ENCODE measurements around the gene RPL13. TPM values are rescaled to one million over a fixed set of nuclear protein-coding genes. Genes with fewer than 3 reads are reported as not detected.

RPL13 gene
- total and polyA plus RNA-seq, 2 of the 13 experiments (the other 11 are each of a cell fraction or from before 2014, with no cell fraction given) = 2,988 to 4,411 TPM

- TF ChIP-seq SNAPC5 (CRISPR knock-in tag; IDR thresholded peaks at IDR 0.05; ENCODE audit: borderline replicate concordance) (no peak), ZBTB3 (CRISPR knock-in tag; IDR thresholded peaks at IDR 0.05; ENCODE audit: borderline replicate concordance, low read depth) (no peak), RFX3 (CRISPR knock-in tag; IDR thresholded peaks at IDR 0.05) (no peak), SUZ12 (IDR thresholded peaks at IDR 0.05; ENCODE audit: low read depth, low read length) (no peak), ZNF263 (CRISPR knock-in tag; IDR thresholded peaks at IDR 0.05) (peak; percentile 93), ZNF296 (CRISPR knock-in tag; conservative IDR thresholded peaks at IDR 0.05) (no peak), SAFB2 (CRISPR knock-in tag; IDR thresholded peaks at IDR 0.05; ENCODE audit: borderline replicate concordance, low read depth) (no peak), TGIF2 (CRISPR knock-in tag; IDR thresholded peaks at IDR 0.05) (no peak), GMEB1 (CRISPR knock-in tag; IDR thresholded peaks at IDR 0.05; ENCODE audit: borderline replicate concordance) (no peak), RARA (CRISPR knock-in tag; IDR thresholded peaks at IDR 0.05) (peak; percentile 33; the same call in 1 of the 2 replicates), MXD3 (CRISPR knock-in tag; IDR thresholded peaks at IDR 0.05) (no peak), RBM22 (optimal IDR thresholded peaks at IDR 0.05; ENCODE audit: low read length) (no peak), SIX1 (CRISPR knock-in tag; IDR thresholded peaks at IDR 0.05; ENCODE audit: borderline replicate concordance) (no peak), ZNF280B (CRISPR knock-in tag; IDR thresholded peaks at IDR 0.05; ENCODE audit: borderline replicate concordance) (0 out of 2 replicates have a peak, but pooled peaks have one; percentile 5)
Measured at GRCh38 chr16:89581045-89581695, 20.7 kb downstream of the RPL13 start (continued).
